Muscle of arm (tissue), 14 donors: Measurements from ENCODE around the gene PHKA2. TPM values are rescaled to one million over a fixed set of nuclear protein-coding genes. Genes with fewer than 3 reads are reported as not detected.
"Not testable (repeated sequence)": the region's sequence is repeated elsewhere in the genome, so short reads cannot be mapped to it uniquely, and the experiment has no call there.

ENCODE experiments used
- DNase-seq: peaks from one replicate; pipeline ENCODE4 v3.0.0-alpha.2; 2013
- long read RNA-seq, 11 donors: transcript quantifications; one replicate each; lab custom pipeline, GENCODE V29; 2026
- polyA plus RNA-seq, 12 donors: library from polyadenylated mRNA; unstranded; fragments of 120-200 nt; gene quantifications; one replicate each; pipeline ENCODE4 v1.2.1, GENCODE V29; 2013; ENCODE audit not compliant: insufficient read length in 12 of 12

Gene PHKA2
- 10 to 100 TPM in 11 of 12 donors, not detected in 1; 16.5 to 27.2 (median 20.2) TPM for polyA plus RNA-seq
- long read RNA-seq, donor 1, transcript PHKA2-203 (4 exons, 1,945 nt), result major isoform, 9 of 11 reads
- long read RNA-seq, donor 1, partial matches to known transcripts, result 0 of 11 reads
- long read RNA-seq, donor 1, other reads (novel, unspliced or antisense), result 0 of 11 reads
- long read RNA-seq, donor 2, partial matches to known transcripts, result 0 of 2 reads
- long read RNA-seq, donor 2, other reads (novel, unspliced or antisense), result 0 of 2 reads
- long read RNA-seq, donor 3, result 0 reads
- long read RNA-seq, donor 4, result 0 reads
- long read RNA-seq, donor 5, partial matches to known transcripts, result 0 of 4 reads
- long read RNA-seq, donor 5, other reads (novel, unspliced or antisense), result 0 of 4 reads
- long read RNA-seq, donor 6, full-length matches to known transcripts, result 5 of 5 reads
- long read RNA-seq, donor 6, partial matches to known transcripts, result 0 of 5 reads
- long read RNA-seq, donor 6, other reads (novel, unspliced or antisense), result 0 of 5 reads
- long read RNA-seq, donor 7, partial matches to known transcripts, result 0 of 3 reads
- long read RNA-seq, donor 7, other reads (novel, unspliced or antisense), result 0 of 3 reads
- long read RNA-seq, donor 8, partial matches to known transcripts, result 0 of 1 reads
- long read RNA-seq, donor 8, other reads (novel, unspliced or antisense), result 0 of 1 reads
- long read RNA-seq, donor 9, partial matches to known transcripts, result 0 of 1 reads
- long read RNA-seq, donor 9, other reads (novel, unspliced or antisense), result 0 of 1 reads
- long read RNA-seq, donor 10, result 0 reads
- long read RNA-seq, donor 11, partial matches to known transcripts, result 0 of 2 reads
- long read RNA-seq, donor 11, other reads (novel, unspliced or antisense), result 0 of 2 reads

- DNase-seq, result peak; percentile 61
Observed at GRCh38 chrX:18983666-18984380, at the start of gene PHKA2. PHKA2 (minus strand) TSS chrX:18984114; CDS start chrX:18983932, 182 bp downstream.

- DNase-seq, result no peak
Observed at GRCh38 chrX:19030805-19031204, 46.9 kb upstream of the PHKA2 start.

- no peak for DNase-seq
Observed at GRCh38 chrX:19028560-19028959, 44.6 kb upstream of the PHKA2 start.

- DNase-seq, result no peak
Observed at GRCh38 chrX:19024366-19024765, 40.5 kb upstream of the PHKA2 start.

GRCh38 chrX:19019996-19020395 is 36.1 kb upstream of the PHKA2 start:
- no peak for DNase-seq

GRCh38 chrX:19017271-19017670 is 33.4 kb upstream of the PHKA2 start:
- DNase-seq, result peak; percentile 5

- not testable (repeated sequence) for DNase-seq
Observed at GRCh38 chrX:19016614-19017013, 32.7 kb upstream of the PHKA2 start.

- no peak for DNase-seq
Observed at GRCh38 chrX:19007868-19008267, 24.0 kb upstream of the PHKA2 start.

GRCh38 chrX:19007011-19007410 is 23.1 kb upstream of the PHKA2 start:
- no peak for DNase-seq

- no peak for DNase-seq
Observed at GRCh38 chrX:19005909-19006308, 22.0 kb upstream of the PHKA2 start.

- peak; percentile 15 for DNase-seq
Observed at GRCh38 chrX:19003756-19004155, 19.8 kb upstream of the PHKA2 start.

- DNase-seq, result no peak
Observed at GRCh38 chrX:18998653-18999052, 14.7 kb upstream of the PHKA2 start.

GRCh38 chrX:18997916-18998315 is 14.0 kb upstream of the PHKA2 start:
- DNase-seq, result no peak

GRCh38 chrX:18996536-18996935 is 12.6 kb upstream of the PHKA2 start:
- DNase-seq, result no peak

GRCh38 chrX:18995221-18995620 is 11.3 kb upstream of the PHKA2 start:
- DNase-seq, result no peak

- no peak for DNase-seq
Observed at GRCh38 chrX:18994713-18995112, 10.8 kb upstream of the PHKA2 start.

GRCh38 chrX:18992829-18993228 is 8.9 kb upstream of the PHKA2 start:
- no peak for DNase-seq

- no peak for DNase-seq
Observed at GRCh38 chrX:18985186-18985435, 1.2 kb upstream of the PHKA2 start.

- DNase-seq, result peak; percentile 70
Observed at GRCh38 chrX:18984381-18985185, 669 bp upstream of the PHKA2 start.

- no peak for DNase-seq
Observed at GRCh38 chrX:18981124-18981807, 2.6 kb downstream of the PHKA2 start.

- not testable (repeated sequence) for DNase-seq
Observed at GRCh38 chrX:18980262-18980661, 3.7 kb downstream of the PHKA2 start.
